B cell (primary cell): ENCODE results near the gene PLCB1.

Experiments
- EZH2 ChIP-seq: IDR thresholded peaks from 2 replicates; pipeline ENCODE4 v1.6.1; 2012; ENCODE audit warnings: borderline replicate concordance, low read depth, mild to moderate bottlenecking, moderate library complexity, low read length; ENCODE audit not compliant: insufficient read depth, poor library complexity, severe bottlenecking
- TF ChIP-seq, protein P1 (sequence below): fragments of 200-600 bp; IDR thresholded peaks from one replicate; pipeline ENCODE4 v1.8.0; 2022; ENCODE audit warnings: antibody characterized with exemption, mild to moderate bottlenecking

DNA sequence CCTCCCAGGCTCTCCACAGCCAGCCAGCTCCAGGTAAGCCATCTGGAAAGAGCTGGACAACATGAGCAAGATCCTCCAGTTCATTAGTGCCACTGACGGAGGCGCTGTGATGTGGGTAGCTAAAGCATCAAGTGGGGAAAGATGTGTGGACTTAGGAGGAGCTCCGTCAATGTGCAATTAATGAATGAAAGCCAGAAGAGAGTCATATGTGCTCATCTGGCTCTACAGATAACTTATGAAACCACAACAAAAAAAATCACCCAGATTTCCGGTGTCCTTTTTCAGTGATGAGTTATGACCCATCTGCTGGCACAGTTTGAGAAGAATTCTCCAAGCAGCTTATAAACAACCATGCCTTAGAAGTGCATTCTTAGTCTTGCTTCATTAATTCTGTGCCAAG is 625.1 kb downstream of the PLCB1 start:
- TF ChIP-seq, protein P1, sequence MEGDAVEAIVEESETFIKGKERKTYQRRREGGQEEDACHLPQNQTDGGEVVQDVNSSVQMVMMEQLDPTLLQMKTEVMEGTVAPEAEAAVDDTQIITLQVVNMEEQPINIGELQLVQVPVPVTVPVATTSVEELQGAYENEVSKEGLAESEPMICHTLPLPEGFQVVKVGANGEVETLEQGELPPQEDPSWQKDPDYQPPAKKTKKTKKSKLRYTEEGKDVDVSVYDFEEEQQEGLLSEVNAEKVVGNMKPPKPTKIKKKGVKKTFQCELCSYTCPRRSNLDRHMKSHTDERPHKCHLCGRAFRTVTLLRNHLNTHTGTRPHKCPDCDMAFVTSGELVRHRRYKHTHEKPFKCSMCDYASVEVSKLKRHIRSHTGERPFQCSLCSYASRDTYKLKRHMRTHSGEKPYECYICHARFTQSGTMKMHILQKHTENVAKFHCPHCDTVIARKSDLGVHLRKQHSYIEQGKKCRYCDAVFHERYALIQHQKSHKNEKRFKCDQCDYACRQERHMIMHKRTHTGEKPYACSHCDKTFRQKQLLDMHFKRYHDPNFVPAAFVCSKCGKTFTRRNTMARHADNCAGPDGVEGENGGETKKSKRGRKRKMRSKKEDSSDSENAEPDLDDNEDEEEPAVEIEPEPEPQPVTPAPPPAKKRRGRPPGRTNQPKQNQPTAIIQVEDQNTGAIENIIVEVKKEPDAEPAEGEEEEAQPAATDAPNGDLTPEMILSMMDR, result no peak
- TF ChIP-seq EZH2, result no peak
